Ovary (tissue), 9 donors: Measurements from ENCODE around the gene ZNF746. TPM values are rescaled to one million over a fixed set of nuclear protein-coding genes. Genes with fewer than 3 reads are reported as not detected.

Experiments used
- DNase-seq, 5 donors: peaks; one replicate each; pipeline ENCODE4 v3.0.0-alpha.2; 2019 to 2020
- H3K27ac ChIP-seq, 2 donors: fragments of 200-600 bp; one replicate each; pipeline versions ENCODE4 v1.5.1 to v1.8.0; 2019 to 2022
- H3K27me3 ChIP-seq: fragments of 200-600 bp; one replicate; pipeline ENCODE4 v1.8.0; 2022
- H3K36me3 ChIP-seq: fragments of 200-600 bp; sonication (generic); one replicate; pipeline ENCODE4 v1.5.1; 2019
- H3K4me1 ChIP-seq: one replicate; pipeline ENCODE4 v1.8.1; 2013; ENCODE audit warnings: mild to moderate bottlenecking, moderate library complexity; ENCODE audit not compliant: insufficient read depth
- H3K4me3 ChIP-seq: fragments of 200-600 bp; sonication (generic); one replicate; pipeline ENCODE4 v1.5.1; 2017
- H3K9me3 ChIP-seq, 2 donors: fragments of 200-600 bp in 1 of 2; sonication (generic) in 1 of 2; one replicate each; pipeline versions ENCODE4 v1.5.1 to v1.8.1; 2013 to 2019; ENCODE audit warnings: mild to moderate bottlenecking in 1 of 2, moderate library complexity in 1 of 2
- CTCF ChIP-seq, 3 donors: fragments of 450-650 bp in 2 of 3; fragments of 200-600 bp in 1 of 3; IDR thresholded peaks; one replicate each; pipeline versions ENCODE4 v1.5.1 to v1.8.0; 2016 to 2022; ENCODE audit warnings: antibody characterized with exemption in 3 of 3, mild to moderate bottlenecking in 1 of 3
- EP300 ChIP-seq: sonication (generic); formaldehyde crosslinking; IDR thresholded peaks from one replicate; pipeline ENCODE4 v1.6.1; 2017; ENCODE audit warnings: antibody characterized with exemption
- POLR2A ChIP-seq: fragments of 450-650 bp; IDR thresholded peaks from one replicate; pipeline ENCODE4 v1.6.1; 2017; ENCODE audit warnings: antibody characterized with exemption, mild to moderate bottlenecking, moderate library complexity
- WGBS, 3 donors: extraction: QIAGEN DNeasy Blood & Tissue Kit in 1 of 3; methylation state at CpG; one replicate each; pipeline versions ENCODE4 v1.1.5 to v1.1.7; 2013 to 2017; 5-methylcytosine and 5-hydroxymethylcytosine counted together
- intact Hi-C, 4 donors: fragments of 100-400 bp; cut with DNase I; formaldehyde crosslinking; loops; one replicate each; pipeline versions ENCODE4 v1.11.0 to v1.15.1; 2022 to 2023
- polyA plus RNA-seq, 2 donors: library from polyadenylated mRNA; stranded (reverse); fragments of 200-250 nt in 1 of 2; fragments of 350-450 nt in 1 of 2; fragmentation: Illumina TruSeq in 1 of 2; extraction: RNeasy Lipid Tissue Mini Kit (QIAGEN cat#74804) in 1 of 2; gene quantifications; one replicate each; pipeline ENCODE4 v1.2.3, GENCODE V29; 2013 to 2014
- total RNA-seq, 7 donors: library from RNA; depleted of rRNA in 2 of 7; stranded (reverse); fragments of >200 nt in 2 of 7; fragmentation: NEBNext Ultra II Directional in 3 of 7; extraction: Animal tissue kit (Norgen Biotek cat#: 25700) in 3 of 7; gene quantifications; one replicate each; pipeline versions ENCODE4 v1.1.0 to v1.2.4, GENCODE V29; 2016 to 2023
- donor health status: DM: no; HTN: no; CAD: no; lungs with moderate emphysema.
- donor health status: DM: no; HTN: no; CAD: no.
- donor health status: Bipolar disorder and iron deficiency.
- donor health status: DM: yes; HTN: yes; CAD: no.
- donor health status: DM: no; HTN: no; CAD: no.
- donor health status: DM: yes; HTN: yes; CAD: no.

Gene ZNF746
- total and polyA plus RNA-seq, 9 donors, result 5.9 to 19.3 (median 15.6) TPM

- H3K27ac ChIP-seq, result no peak overlapping the region
- TF ChIP-seq CTCF (IDR thresholded peaks at IDR 0.05) (no peak), POLR2A (no peak), EP300 (no peak)
- no peak overlapping the region for H3K4me3 ChIP-seq
- WGBS, 3 donors, result 88 to 90% (median 90%) methylated on average over 6 of the region's 6 CpGs
- H3K36me3 ChIP-seq, result no peaks in the 10 kb centered on the region
- H3K9me3 ChIP-seq, result no peaks in the 10 kb centered on the region
- intact Hi-C loops, result no loop called here
- no peak for DNase-seq
- H3K4me1 ChIP-seq, result no peaks in the 10 kb centered on the region
- no peaks in the 10 kb centered on the region for H3K27me3 ChIP-seq
Observed at GRCh38 chr7:149444287-149444686, 53.3 kb downstream of the ZNF746 start.

GRCh38 chr7:149443523-149443922, 54.1 kb downstream of the ZNF746 start:
- no peaks in the 10 kb centered on the region for H3K27me3 ChIP-seq
- H3K4me3 ChIP-seq, result no peak overlapping the region
- no peaks in the 10 kb centered on the region for H3K36me3 ChIP-seq
- TF ChIP-seq CTCF (IDR thresholded peaks at IDR 0.05), result no peak
- TF ChIP-seq EP300, result no peak
- TF ChIP-seq POLR2A, result no peak
- H3K27ac ChIP-seq, result no peak overlapping the region
- intact Hi-C loops, result no loop called here
- DNase-seq, result no peak
- WGBS, 3 donors, result 96 to 98% (median 98%) methylated on average over 7 of the region's 7 CpGs
- no peaks in the 10 kb centered on the region for H3K4me1 ChIP-seq
- no peaks in the 10 kb centered on the region for H3K9me3 ChIP-seq

GRCh38 chr7:149442924-149443323, 54.7 kb downstream of the ZNF746 start:
- TF ChIP-seq EP300 (no peak), CTCF (IDR thresholded peaks at IDR 0.05) (no peak), POLR2A (no peak)
- no peaks in the 10 kb centered on the region for H3K27me3 ChIP-seq
- WGBS, 3 donors, result 77 to 95% (median 80%) methylated on average over 3 of the region's 3 CpGs
- no peak overlapping the region for H3K4me3 ChIP-seq
- H3K36me3 ChIP-seq, result no peaks in the 10 kb centered on the region
- intact Hi-C loops, result no loop called here
- no peak for DNase-seq
- H3K9me3 ChIP-seq, result no peaks in the 10 kb centered on the region
- H3K4me1 ChIP-seq, result no peaks in the 10 kb centered on the region
- no peak overlapping the region for H3K27ac ChIP-seq

GRCh38 chr7:149440222-149440621, 57.4 kb downstream of the ZNF746 start:
- Histone ChIP-seq H3K4me1 (no peaks in the 10 kb centered on the region), H3K27ac (no peak overlapping the region), H3K4me3 (no peak overlapping the region), H3K36me3 (no peaks in the 10 kb centered on the region), H3K27me3 (no peaks in the 10 kb centered on the region), H3K9me3 (no peaks in the 10 kb centered on the region)
- DNase-seq, result no peak
- 82 to 96% (median 83%) methylated on average over 4 of the region's 4 CpGs for WGBS, 3 donors
- TF ChIP-seq POLR2A (no peak), CTCF (IDR thresholded peaks at IDR 0.05) (no peak), EP300 (no peak)
- intact Hi-C loops, result no loop called here

- Histone ChIP-seq H3K36me3 (no peaks in the 10 kb centered on the region), H3K27ac (no peak overlapping the region), H3K4me1 (no peaks in the 10 kb centered on the region), H3K9me3 (no peaks in the 10 kb centered on the region), H3K27me3 (no peaks in the 10 kb centered on the region), H3K4me3 (no peak overlapping the region)
- TF ChIP-seq POLR2A (no peak), EP300 (no peak)
- no peak for DNase-seq
- 91 to 93% (median 92%) methylated on average over 15 of the region's 15 CpGs for WGBS, 3 donors
- intact Hi-C loops, result no loop called here
Observed at GRCh38 chr7:149436358-149436757, 61.3 kb downstream of the ZNF746 start.
